HCT116 (cell line): ENCODE data around the gene MFSD8.
"Not testable (repeated sequence)": the region's sequence is repeated elsewhere in the genome, so short reads cannot be mapped to it uniquely, and the experiment has no call there.

Experiments used
- CTCF ChIP-seq, 3 experiments: fragments of 200-600 bp in 1 of 3; sonication (generic) in 1 of 3; IDR thresholded peaks in 2 of 3; conservative IDR thresholded peaks in 1 of 3; 2 replicates each; pipeline ENCODE4 v1.5.1; 2012 to 2017; ENCODE audit warnings: low read depth in 2 of 3, low read length in 2 of 3, antibody characterized with exemption in 1 of 3, borderline replicate concordance in 1 of 3, control low read depth in 1 of 3, mild to moderate bottlenecking in 1 of 3, mixed read lengths in 1 of 3, mixed run types in 1 of 3, moderate library complexity in 1 of 3; ENCODE audit not compliant: insufficient read depth in 1 of 3
- EZH2 ChIP-seq: fragments of 200-600 bp; sonication (generic); IDR thresholded peaks from 2 replicates; pipeline ENCODE4 v1.6.1; 2017; ENCODE audit warnings: antibody characterized with exemption, mixed run types
- MAX ChIP-seq: IDR thresholded peaks from 2 replicates; pipeline ENCODE4 v1.6.1; 2012
- REST ChIP-seq: IDR thresholded peaks from 2 replicates; pipeline ENCODE4 v1.6.1; 2012; ENCODE audit warnings: low read depth
- SP1 ChIP-seq: IDR thresholded peaks from 2 replicates; pipeline ENCODE4 v1.6.1; 2012; ENCODE audit warnings: low read depth
- ZBTB33 ChIP-seq: IDR thresholded peaks from 2 replicates; pipeline ENCODE4 v1.6.1; 2011; ENCODE audit warnings: mild to moderate bottlenecking, low read length, moderate library complexity; ENCODE audit not compliant: insufficient replicate concordance; ENCODE audit errors: extremely low read depth
- ZNF274 ChIP-seq: fragments of 200-500 bp; sonication (Bioruptor generic); IDR thresholded peaks from 2 replicates; pipeline ENCODE4 v1.6.1; 2014; ENCODE audit warnings: mild to moderate bottlenecking, low read depth, low read length, inconsistent platforms

- not testable (repeated sequence) for TF ChIP-seq REST; CTCF (IDR thresholded peaks at IDR 0.05 in 2 of 3, conservative IDR thresholded peaks at IDR 0.05 in 1 of 3; ENCODE audit: borderline replicate concordance in 1 of 3, insufficient read depth in 1 of 3, low read depth in 2 of 3, low read length in 2 of 3); MAX; ZNF274; ZBTB33; EZH2; SP1
These were observed 65.3 kb downstream of the MFSD8 start for GRCh38 chr4:127899682-127900081.
